HG02885 (cell line): ENCODE measurements around the gene CCDC194.
"Not testable (repeated sequence)": the region's sequence is repeated elsewhere in the genome, so short reads cannot be mapped to it uniquely, and the experiment has no call there.

Experiments
- ATAC-seq: cut with Tn5 transposase; IDR thresholded peaks from one replicate; pipeline ENCODE4 v1.9.1; 2021; ENCODE audit warnings: mild to moderate bottlenecking; ENCODE audit not compliant: unreplicated experiment, poor library complexity

The CCDC194 gene

GRCh38 chr19:17378271-17378670, 15.7 kb downstream of the CCDC194 start:
- no peak for ATAC-seq

GRCh38 chr19:17376935-17377600, 16.9 kb downstream of the CCDC194 start, which contains the start of gene PLVAP:
PLVAP (minus strand) TSS chr19:17377342; CDS start chr19:17377288, 54 bp downstream.
- ATAC-seq, result no peak

GRCh38 chr19:17370026-17370587, 23.9 kb downstream of the CCDC194 start:
- peak; percentile 93 for ATAC-seq

GRCh38 chr19:17365361-17365760, 28.6 kb downstream of the CCDC194 start:
- no peak for ATAC-seq

GRCh38 chr19:17363852-17364605, 30.0 kb downstream of the CCDC194 start:
- ATAC-seq, result not testable (repeated sequence)

- ATAC-seq, result no peak
Measured at GRCh38 chr19:17359905-17360800, 33.8 kb downstream of the CCDC194 start.

- no peak for ATAC-seq
Measured at GRCh38 chr19:17358395-17358794, 35.6 kb downstream of the CCDC194 start.

- ATAC-seq, result no peak
Measured at GRCh38 chr19:17357724-17358123, 36.3 kb downstream of the CCDC194 start.

- ATAC-seq, result no peak
Measured at GRCh38 chr19:17357078-17357666, 36.8 kb downstream of the CCDC194 start.

GRCh38 chr19:17353386-17353785, 40.6 kb downstream of the CCDC194 start:
- ATAC-seq, result no peak

GRCh38 chr19:17352608-17353280, 41.3 kb downstream of the CCDC194 start:
- ATAC-seq, result no peak

GRCh38 chr19:17351815-17352435, 42.1 kb downstream of the CCDC194 start:
- ATAC-seq, result no peak

GRCh38 chr19:17348700-17349099, 45.3 kb downstream of the CCDC194 start:
- ATAC-seq, result no peak

- no peak for ATAC-seq
Measured at GRCh38 chr19:17347877-17348276, 46.1 kb downstream of the CCDC194 start.

GRCh38 chr19:17347361-17347760, 46.6 kb downstream of the CCDC194 start:
- ATAC-seq, result no peak

- no peak for ATAC-seq
Measured at GRCh38 chr19:17346109-17346671, 47.8 kb downstream of the CCDC194 start.

GRCh38 chr19:17341845-17342244, 52.2 kb downstream of the CCDC194 start:
- no peak for ATAC-seq

GRCh38 chr19:17341386-17341785, 52.6 kb downstream of the CCDC194 start:
- ATAC-seq, result no peak

- ATAC-seq, result no peak
Measured at GRCh38 chr19:17340871-17341357, 53.1 kb downstream of the CCDC194 start.
